ENCODE results near the gene SPATA13.

DNA sequence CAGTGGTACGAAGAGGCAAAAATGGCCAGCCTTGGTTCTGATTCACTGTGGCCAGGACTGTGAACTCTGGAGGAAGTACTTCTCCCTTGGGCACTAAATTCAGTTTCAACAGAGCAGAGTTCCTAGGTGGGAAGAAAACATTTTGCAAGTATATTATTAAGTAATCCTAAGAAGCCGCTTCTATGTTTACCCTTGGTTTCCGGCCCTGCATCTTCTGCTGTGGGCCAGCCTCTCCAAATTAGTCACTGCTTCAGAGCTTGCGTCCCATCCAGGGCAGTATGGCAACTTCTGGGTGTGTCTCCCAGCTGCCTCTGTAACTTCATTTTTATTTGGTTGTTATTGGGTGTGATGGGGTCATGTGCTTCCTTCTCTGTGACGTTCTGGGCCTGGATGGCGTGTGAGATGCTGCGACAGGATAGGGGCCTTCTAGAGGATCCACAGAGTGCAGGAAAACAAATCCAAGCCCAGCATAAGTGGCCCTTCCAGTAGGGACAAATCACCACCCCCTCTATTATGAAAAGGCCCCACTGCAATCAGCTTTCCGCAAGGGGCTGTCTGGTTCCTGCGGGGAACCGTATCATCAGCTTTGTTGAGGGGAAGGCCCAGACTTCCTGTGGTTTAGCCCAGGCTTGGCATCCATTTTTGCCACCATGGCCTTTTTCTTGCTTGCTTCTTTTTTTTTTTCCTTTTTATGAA lies 93.8 kb downstream of the SPATA13 start:
- TF ChIP-seq, protein P1, sequence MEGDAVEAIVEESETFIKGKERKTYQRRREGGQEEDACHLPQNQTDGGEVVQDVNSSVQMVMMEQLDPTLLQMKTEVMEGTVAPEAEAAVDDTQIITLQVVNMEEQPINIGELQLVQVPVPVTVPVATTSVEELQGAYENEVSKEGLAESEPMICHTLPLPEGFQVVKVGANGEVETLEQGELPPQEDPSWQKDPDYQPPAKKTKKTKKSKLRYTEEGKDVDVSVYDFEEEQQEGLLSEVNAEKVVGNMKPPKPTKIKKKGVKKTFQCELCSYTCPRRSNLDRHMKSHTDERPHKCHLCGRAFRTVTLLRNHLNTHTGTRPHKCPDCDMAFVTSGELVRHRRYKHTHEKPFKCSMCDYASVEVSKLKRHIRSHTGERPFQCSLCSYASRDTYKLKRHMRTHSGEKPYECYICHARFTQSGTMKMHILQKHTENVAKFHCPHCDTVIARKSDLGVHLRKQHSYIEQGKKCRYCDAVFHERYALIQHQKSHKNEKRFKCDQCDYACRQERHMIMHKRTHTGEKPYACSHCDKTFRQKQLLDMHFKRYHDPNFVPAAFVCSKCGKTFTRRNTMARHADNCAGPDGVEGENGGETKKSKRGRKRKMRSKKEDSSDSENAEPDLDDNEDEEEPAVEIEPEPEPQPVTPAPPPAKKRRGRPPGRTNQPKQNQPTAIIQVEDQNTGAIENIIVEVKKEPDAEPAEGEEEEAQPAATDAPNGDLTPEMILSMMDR (IDR thresholded peaks at IDR 0.05), result no peak
- TF ChIP-seq EZH2 (IDR thresholded peaks at IDR 0.05; ENCODE audit: borderline replicate concordance, insufficient read depth, low read depth, low read length, poor library complexity, severe bottlenecking), result no peak

Data from B cell (primary cell).